Loucy (cell line): ENCODE results near the gene TEX2.

Experiments
- CTCF ChIP-seq: fragments of 200-600 bp; sonication (generic); conservative IDR thresholded peaks from 2 replicates; pipeline ENCODE4 v1.5.1; 2014; ENCODE audit warnings: mild to moderate bottlenecking, antibody characterized with exemption, low read length
- EZH2phosphoT487 ChIP-seq: fragments of 200-600 bp; IDR thresholded peaks from 2 replicates; pipeline ENCODE4 v1.6.1; 2018; ENCODE audit warnings: antibody characterized with exemption, mild to moderate bottlenecking, moderate library complexity, borderline replicate concordance

- no peak for TF ChIP-seq CTCF
- no peak for TF ChIP-seq EZH2phosphoT487
Observed at GRCh38 chr17:64131606-64132270, 131.3 kb downstream of the TEX2 start.
